Measurements from ENCODE around the gene SLC37A1. TPM values are rescaled to one million over a fixed set of nuclear protein-coding genes. Genes with fewer than 3 reads are reported as not detected.
A peak's percentile ranks its signal among the peaks of the same experiment; 100 is the strongest.

Gene SLC37A1
- total and polyA plus RNA-seq, 9 of the 15 experiments (the other 6 are each of a cell fraction or from before 2014, with no cell fraction given) = 0.06 to 3.4 (median 0.40) TPM

GRCh38 chr21:42544544-42544943, 30.9 kb downstream of the SLC37A1 start (continued):
- 0 out of 2 replicates have a peak, but pooled peaks have one; percentile 5 for TF ChIP-seq ZBTB12 (CRISPR knock-in tag; IDR thresholded peaks at IDR 0.05)
- peak; percentile 14 for TF ChIP-seq RBBP5 (IDR thresholded peaks at IDR 0.05; ENCODE audit: borderline replicate concordance, insufficient read depth, low read length, poor library complexity, severe bottlenecking)
- no peak for TF ChIP-seq AFF1 (IDR thresholded peaks at IDR 0.05; ENCODE audit: low read depth in 1 of 2, partially characterized antibody in 2 of 2)
- TF ChIP-seq E2F6 (IDR thresholded peaks at IDR 0.05; ENCODE audit: borderline replicate concordance in 1 of 2, extremely low read depth in 1 of 2, insufficient read depth in 1 of 2, insufficient read length in 1 of 2, low read depth in 1 of 2, low read length in 1 of 2, poor library complexity in 1 of 2, severe bottlenecking in 1 of 2) = peak in 1 of 2 experiments; percentile 44
- TF ChIP-seq TEAD4 (IDR thresholded peaks at IDR 0.05; ENCODE audit: low read length) = no peak
- TF ChIP-seq TEAD4 (CRISPR knock-in tag; IDR thresholded peaks at IDR 0.05; ENCODE audit: borderline replicate concordance) = no peak
- 0 out of 4 replicates have a peak, but pooled peaks of 1 of the 2 experiments have one; percentile 14 for TF ChIP-seq SRF (CRISPR knock-in tag; IDR thresholded peaks at IDR 0.05)
- no peak for TF ChIP-seq ARID3A (IDR thresholded peaks at IDR 0.05; ENCODE audit: borderline replicate concordance, low read depth, low read length)
- TF ChIP-seq ZNF280A (IDR thresholded peaks at IDR 0.05; ENCODE audit: low read depth, partially characterized antibody) = no peak
- TF ChIP-seq CREB3L1 (IDR thresholded peaks at IDR 0.05; ENCODE audit: borderline replicate concordance, low read depth) = no peak
- no peak for TF ChIP-seq EWSR1 (IDR thresholded peaks at IDR 0.05; ENCODE audit: borderline replicate concordance, low read depth, partially characterized antibody)
- TF ChIP-seq ZNF23 (CRISPR knock-in tag; IDR thresholded peaks at IDR 0.05) = no peak
- 0 out of 2 replicates have a peak, but pooled peaks have one; percentile 17 for TF ChIP-seq ATF7 (IDR thresholded peaks at IDR 0.05)
- no peak for TF ChIP-seq ZNF263 (CRISPR knock-in tag; IDR thresholded peaks at IDR 0.05; ENCODE audit: borderline replicate concordance)

Data from K562 (cell line).